B cell (primary cell): ENCODE results near the gene TMEM53.

Experiments used
- EZH2 ChIP-seq: IDR thresholded peaks from 2 replicates; pipeline ENCODE4 v1.6.1; 2012; ENCODE audit warnings: borderline replicate concordance, low read depth, mild to moderate bottlenecking, moderate library complexity, low read length; ENCODE audit not compliant: insufficient read depth, poor library complexity, severe bottlenecking
- TF ChIP-seq, protein P1 (sequence below): fragments of 200-600 bp; IDR thresholded peaks from one replicate; pipeline ENCODE4 v1.8.0; 2022; ENCODE audit warnings: antibody characterized with exemption, mild to moderate bottlenecking

DNA sequence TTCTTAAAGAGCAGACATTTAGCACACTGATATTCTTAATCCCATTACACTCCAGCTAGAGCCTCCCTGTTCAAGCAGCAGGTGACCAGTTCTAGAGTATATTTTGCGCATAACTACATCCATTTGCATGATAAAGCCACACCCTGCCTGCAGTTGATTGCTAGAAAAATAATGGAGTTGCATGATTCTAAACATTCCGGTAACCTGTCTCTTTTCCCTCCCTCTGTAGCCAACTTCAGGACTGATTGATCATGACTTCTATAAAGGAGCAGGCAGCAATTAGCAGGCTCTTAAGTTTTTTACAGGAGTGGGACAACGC is 15.1 kb upstream of the TMEM53 start:
- TF ChIP-seq, protein P1, sequence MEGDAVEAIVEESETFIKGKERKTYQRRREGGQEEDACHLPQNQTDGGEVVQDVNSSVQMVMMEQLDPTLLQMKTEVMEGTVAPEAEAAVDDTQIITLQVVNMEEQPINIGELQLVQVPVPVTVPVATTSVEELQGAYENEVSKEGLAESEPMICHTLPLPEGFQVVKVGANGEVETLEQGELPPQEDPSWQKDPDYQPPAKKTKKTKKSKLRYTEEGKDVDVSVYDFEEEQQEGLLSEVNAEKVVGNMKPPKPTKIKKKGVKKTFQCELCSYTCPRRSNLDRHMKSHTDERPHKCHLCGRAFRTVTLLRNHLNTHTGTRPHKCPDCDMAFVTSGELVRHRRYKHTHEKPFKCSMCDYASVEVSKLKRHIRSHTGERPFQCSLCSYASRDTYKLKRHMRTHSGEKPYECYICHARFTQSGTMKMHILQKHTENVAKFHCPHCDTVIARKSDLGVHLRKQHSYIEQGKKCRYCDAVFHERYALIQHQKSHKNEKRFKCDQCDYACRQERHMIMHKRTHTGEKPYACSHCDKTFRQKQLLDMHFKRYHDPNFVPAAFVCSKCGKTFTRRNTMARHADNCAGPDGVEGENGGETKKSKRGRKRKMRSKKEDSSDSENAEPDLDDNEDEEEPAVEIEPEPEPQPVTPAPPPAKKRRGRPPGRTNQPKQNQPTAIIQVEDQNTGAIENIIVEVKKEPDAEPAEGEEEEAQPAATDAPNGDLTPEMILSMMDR, result no peak
- no peak for TF ChIP-seq EZH2
